Measurements from ENCODE around the gene NDUFA11. TPM values are rescaled to one million over a fixed set of nuclear protein-coding genes. Genes with fewer than 3 reads are reported as not detected.

NDUFA11 gene
- total and polyA plus RNA-seq, 7 donors = 240 to 503 (median 367) TPM

GRCh38 chr19:5934069-5934401 lies 30.4 kb upstream of the NDUFA11 start:
- ATAC-seq (no peak), DNase-seq (no peak)
- H3K27me3 ChIP-seq (ENCODE audit: insufficient read depth in 3 of 3, low read length in 2 of 3) = no peaks in the 10 kb centered on the region
- 69 to 88% (median 78%) methylated on average over 5 of the region's 5 CpGs for WGBS, 3 donors
- H3K4me3 ChIP-seq = no peak overlapping the region
- H3K9me3 ChIP-seq = no peaks in the 10 kb centered on the region
- H3K27ac ChIP-seq = no peak overlapping the region
- peaks cover 4% of the 10 kb centered on the region for H3K4me1 ChIP-seq
- intact Hi-C loops (cut with DNase I) = no loop called here
- no peak for TF ChIP-seq CTCF (IDR thresholded peaks at IDR 0.05)
- peaks cover 0 to 70% of the 10 kb centered on the region in 2 donors for H3K36me3 ChIP-seq (ENCODE audit: insufficient read depth in 1 of 2, low read depth in 1 of 2)

- H3K27ac ChIP-seq = no peak overlapping the region
- no peak for TF ChIP-seq CTCF (IDR thresholded peaks at IDR 0.05)
- H3K4me3 ChIP-seq = no peak overlapping the region
- no peaks in the 10 kb centered on the region for H3K9me3 ChIP-seq
- DNase-seq (no peak), ATAC-seq (no peak)
- intact Hi-C loops (cut with DNase I) = no loop called here
- H3K4me1 ChIP-seq = peaks cover 4% of the 10 kb centered on the region
- WGBS, 3 donors = 80 to 87% (median 80%) methylated on average over 20 of the region's 20 CpGs
- no peaks in the 10 kb centered on the region for H3K27me3 ChIP-seq (ENCODE audit: insufficient read depth in 3 of 3, low read length in 2 of 3)
- H3K36me3 ChIP-seq (ENCODE audit: insufficient read depth in 1 of 2, low read depth in 1 of 2) = peaks cover 0 to 75% of the 10 kb centered on the region in 2 donors
Observed at GRCh38 chr19:5933391-5934068, 29.9 kb upstream of the NDUFA11 start.

- Histone ChIP-seq H3K4me1 (peaks cover 4% of the 10 kb centered on the region), H3K36me3 (ENCODE audit: insufficient read depth in 1 of 2, low read depth in 1 of 2) (peaks cover 0 to 83% of the 10 kb centered on the region in 2 donors), H3K27ac (no peak overlapping the region), H3K4me3 (no peak overlapping the region), H3K27me3 (ENCODE audit: insufficient read depth in 3 of 3, low read length in 2 of 3) (no peaks in the 10 kb centered on the region), H3K9me3 (no peaks in the 10 kb centered on the region)
- TF ChIP-seq CTCF (IDR thresholded peaks at IDR 0.05) = no peak
- DNase-seq = no peak
- 91 to 94% (median 92%) methylated on average over 21 of the region's 21 CpGs for WGBS, 3 donors
- no peak for ATAC-seq
- intact Hi-C loops (cut with DNase I) = no loop called here
Observed at GRCh38 chr19:5932609-5933262, 29.1 kb upstream of the NDUFA11 start.

GRCh38 chr19:5932146-5932545 lies 28.6 kb upstream of the NDUFA11 start:
- Histone ChIP-seq H3K9me3 (no peaks in the 10 kb centered on the region), H3K4me3 (no peak overlapping the region), H3K27ac (no peak overlapping the region), H3K27me3 (ENCODE audit: insufficient read depth in 3 of 3, low read length in 2 of 3) (no peaks in the 10 kb centered on the region), H3K4me1 (peaks cover 4% of the 10 kb centered on the region), H3K36me3 (ENCODE audit: insufficient read depth in 1 of 2, low read depth in 1 of 2) (peaks cover 0 to 84% of the 10 kb centered on the region in 2 donors)
- no peak for TF ChIP-seq CTCF (IDR thresholded peaks at IDR 0.05)
- ATAC-seq (no peak), DNase-seq (no peak)
- intact Hi-C loops (cut with DNase I) = no loop called here
- WGBS, 3 donors = 94 to 97% (median 94%) methylated on average over 18 of the region's 18 CpGs

All from psoas muscle (tissue), 8 donors.